Esophagus muscularis mucosa (tissue), 2 donors: Measurements from ENCODE around the gene SENP6.

Source experiments
- POLR2A ChIP-seq: fragments of 450-650 bp; IDR thresholded peaks from one replicate; pipeline ENCODE4 v1.6.1; 2017; ENCODE audit warnings: antibody characterized with exemption, moderate library complexity, mild to moderate bottlenecking, low read depth
- POLR2AphosphoS5 ChIP-seq, 2 donors: sonication (generic); formaldehyde crosslinking; IDR thresholded peaks; one replicate each; pipeline ENCODE4 v1.6.1; 2017; ENCODE audit warnings: antibody characterized with exemption in 2 of 2

- TF ChIP-seq POLR2AphosphoS5 (IDR thresholded peaks at IDR 0.05) (no peak), POLR2A (no peak)
Measured at GRCh38 chr6:75568965-75569364, 32.7 kb upstream of the SENP6 start.
